Measurements from ENCODE around the gene GLIS1.
"Not testable (repeated sequence)": the region's sequence is repeated elsewhere in the genome, so short reads cannot be mapped to it uniquely, and the experiment has no call there.

Gene GLIS1

DNA sequence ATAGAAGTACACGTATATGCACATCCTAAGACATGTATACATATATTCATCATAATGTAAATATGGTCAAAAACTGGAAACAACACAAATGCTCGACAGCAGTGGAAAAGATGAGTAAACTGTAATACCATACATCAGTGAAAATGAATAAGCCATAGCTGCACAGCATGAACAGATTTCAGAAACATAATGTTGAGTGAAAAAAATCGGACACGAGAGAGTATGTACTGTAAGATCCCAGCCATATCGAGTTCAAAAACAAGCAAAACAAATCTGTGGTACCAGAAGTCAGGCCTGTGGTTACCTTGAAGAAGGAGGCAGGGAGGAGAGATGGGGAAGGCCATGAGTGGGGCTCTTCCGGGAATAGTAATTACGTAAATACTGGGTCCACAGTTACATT is 90.4 kb downstream of the GLIS1 start:
- no peak for DNase-seq

DNA sequence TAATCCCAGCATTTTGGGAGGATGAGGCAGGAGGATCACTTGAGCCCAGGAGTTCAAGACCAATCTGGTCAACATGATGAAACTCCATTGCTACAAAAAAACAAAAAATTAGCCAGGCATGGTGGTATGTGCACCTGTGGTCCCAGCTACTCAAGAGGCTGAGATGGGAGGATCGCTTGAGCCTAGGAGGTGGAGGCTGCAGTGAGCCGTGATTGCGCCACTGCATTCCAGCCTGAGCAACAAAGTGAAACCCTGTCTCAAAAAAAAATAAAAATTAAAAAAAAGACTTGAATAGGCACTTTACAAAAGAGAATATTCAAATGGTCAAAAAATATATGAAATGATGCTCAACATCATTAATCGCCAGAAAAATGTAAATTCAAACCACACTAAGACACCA is 91.0 kb downstream of the GLIS1 start:
- not testable (repeated sequence) for DNase-seq

DNA sequence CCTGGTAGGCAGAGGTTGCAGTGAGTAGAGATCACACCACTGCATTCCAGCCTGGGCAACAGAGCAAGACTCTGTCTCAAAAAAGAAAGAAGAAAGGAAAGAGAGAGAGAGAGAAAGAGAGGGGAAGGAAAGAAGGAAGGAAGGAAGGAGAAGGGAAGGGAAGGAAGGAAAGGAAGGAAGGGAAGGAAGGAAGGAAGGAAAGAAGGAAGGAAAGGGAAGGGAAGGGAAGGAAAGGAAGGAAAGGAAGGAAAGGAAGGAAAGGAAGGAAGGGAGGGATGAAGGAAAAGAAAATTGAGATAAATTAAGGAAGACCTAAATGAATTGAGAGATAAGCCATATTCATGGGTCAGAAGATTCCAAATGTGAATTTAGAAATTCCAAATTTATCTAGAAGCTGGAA is 92.2 kb downstream of the GLIS1 start:
- no peak for DNase-seq

GRCh38 chr1:53645690-53646078 is 93.3 kb downstream of the GLIS1 start:
- DNase-seq = no peak

DNA sequence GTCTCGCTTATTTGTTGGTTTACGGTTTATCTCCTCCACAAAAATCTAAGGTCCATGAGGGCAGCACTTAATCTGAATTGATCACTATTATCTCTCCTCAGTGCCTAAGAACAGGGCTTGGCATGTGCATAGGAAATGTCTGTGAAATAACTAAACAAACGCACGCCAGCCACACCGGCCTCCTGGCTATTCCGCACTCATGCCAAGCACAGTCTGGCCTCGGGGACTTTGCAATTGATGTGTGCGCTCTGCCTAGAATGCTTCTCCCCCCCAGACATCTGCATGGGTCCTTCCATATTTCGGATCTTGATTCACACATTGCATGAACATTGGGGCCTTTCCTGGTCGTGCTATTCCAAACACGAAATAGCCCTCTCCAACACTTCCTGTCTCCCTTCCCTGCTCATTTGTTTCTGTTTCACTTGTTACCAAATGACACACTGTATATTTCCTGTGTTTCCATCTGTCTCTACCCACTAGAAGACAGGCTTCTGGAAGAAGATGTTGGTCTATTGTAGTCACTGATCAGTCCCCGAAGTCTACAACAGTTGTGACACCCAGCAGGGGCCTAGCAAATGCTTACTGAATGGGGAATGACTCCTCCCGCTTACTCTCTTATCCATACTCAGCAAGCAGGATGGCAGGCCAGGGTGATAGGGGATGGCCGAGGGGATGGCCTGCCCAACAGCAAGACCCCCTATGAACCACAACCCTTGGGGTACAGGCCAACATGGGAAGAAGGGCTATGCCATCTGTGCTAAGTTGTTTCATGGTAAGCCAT is 93.9 kb downstream of the GLIS1 start:
- no peak for DNase-seq

GRCh38 chr1:53644496-53644895 is 94.5 kb downstream of the GLIS1 start:
- DNase-seq = no peak

DNA sequence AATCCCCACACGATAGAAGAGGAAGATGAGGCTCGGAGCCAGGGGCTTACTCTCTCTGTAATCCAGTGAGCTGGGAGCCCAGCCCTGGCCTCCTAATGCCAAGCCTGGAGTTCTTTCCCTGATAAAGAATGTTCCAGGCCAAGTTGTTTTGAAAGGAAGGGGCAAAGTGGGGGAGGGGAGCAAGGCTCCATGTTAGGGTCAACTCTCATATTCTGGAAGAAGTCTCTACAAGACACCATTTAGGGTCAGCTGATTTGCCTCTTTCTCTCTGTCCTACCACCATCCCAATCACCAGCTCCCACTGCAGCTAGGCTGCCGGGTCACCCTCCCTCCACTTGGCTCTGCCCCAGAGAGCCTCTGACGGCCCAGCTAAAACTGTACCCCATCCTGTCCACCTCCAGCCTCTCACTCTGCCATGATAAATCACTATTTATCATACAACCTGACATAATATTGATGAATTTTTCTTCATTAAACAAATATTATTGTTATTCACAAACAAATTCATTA is 95.0 kb downstream of the GLIS1 start:
- DNase-seq = no peak

- DNase-seq = no peak
Observed at GRCh38 chr1:53643041-53643880, 95.7 kb downstream of the GLIS1 start.

GRCh38 chr1:53642607-53643006 is 96.4 kb downstream of the GLIS1 start:
- DNase-seq = no peak

GRCh38 chr1:53642215-53642555 is 96.8 kb downstream of the GLIS1 start:
- DNase-seq = no peak

- no peak for DNase-seq
Observed at GRCh38 chr1:53641481-53642214, 97.3 kb downstream of the GLIS1 start.

- no peak for DNase-seq
Observed at GRCh38 chr1:53640701-53641075, 98.3 kb downstream of the GLIS1 start.

- no peak for DNase-seq
Observed at GRCh38 chr1:53639996-53640700, 98.8 kb downstream of the GLIS1 start.

DNA sequence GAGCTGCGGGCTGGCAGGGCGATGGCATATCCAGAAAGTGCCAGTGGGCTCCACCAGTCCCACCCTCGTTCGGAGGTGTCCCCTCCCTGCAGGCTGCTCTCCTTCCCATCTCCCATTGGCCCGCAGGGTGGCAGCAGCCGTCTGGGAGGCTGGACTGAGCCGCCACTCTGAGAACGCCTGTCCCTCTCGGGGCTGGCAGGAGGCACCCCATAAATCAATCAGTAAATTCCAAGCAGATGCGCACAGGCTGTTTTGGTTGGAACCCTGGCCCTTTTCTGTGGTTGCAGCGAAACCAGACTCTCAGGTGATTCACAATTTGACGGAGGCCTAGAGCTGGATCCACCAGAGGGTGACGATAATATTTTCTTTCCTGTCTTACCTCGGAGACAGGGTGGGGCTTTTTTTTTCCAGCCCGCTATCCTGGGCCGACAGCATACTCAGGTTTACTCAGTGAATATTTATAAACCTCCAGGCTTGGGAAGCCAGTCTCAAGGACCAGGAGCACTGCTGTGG is 99.7 kb downstream of the GLIS1 start:
- DNase-seq = no peak

GRCh38 chr1:53638360-53639035 is 100.5 kb downstream of the GLIS1 start:
- no peak for DNase-seq

- no peak for DNase-seq
Observed at GRCh38 chr1:53637511-53638359, 101.2 kb downstream of the GLIS1 start.

- DNase-seq = no peak
Observed at GRCh38 chr1:53636621-53637171, 102.3 kb downstream of the GLIS1 start.

- no peak for DNase-seq
Observed at GRCh38 chr1:53634571-53634979, 104.4 kb downstream of the GLIS1 start.

- DNase-seq = no peak
Observed at GRCh38 chr1:53633073-53633704, 105.8 kb downstream of the GLIS1 start.

- DNase-seq = no peak
Observed at GRCh38 chr1:53631622-53632310, 107.2 kb downstream of the GLIS1 start.

Data from stimulated activated naive CD4-positive, alpha-beta T cell treated with Interleukin-2 at 50 U/mL for 16 hours (primary cell).